IPS DF 19.7 (cell line): ENCODE results near the gene MEAK7.

Experiments
- DNase-seq: peaks from one replicate; pipeline ENCODE4 v3.0.0-alpha.2; 2013; ENCODE audit warnings: low read depth, low spot score

MEAK7 gene

DNA sequence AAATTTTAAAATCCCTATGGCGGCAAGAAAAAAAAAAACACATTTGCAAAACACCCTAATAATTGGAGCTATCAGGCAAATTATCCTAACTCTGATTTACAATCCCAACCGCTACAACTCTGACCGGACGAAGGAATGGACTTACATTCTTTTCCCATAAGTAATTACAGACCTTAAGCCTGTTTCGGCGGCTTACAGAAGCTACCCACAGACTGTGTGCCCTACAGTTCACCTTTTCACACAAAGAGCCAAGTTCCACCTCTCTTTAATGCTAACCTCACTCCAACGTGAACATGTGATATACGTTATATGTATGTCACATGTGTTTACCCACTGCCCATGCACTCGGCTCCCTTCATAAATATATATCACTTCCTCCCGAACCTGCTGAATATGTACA lies 8.7 kb upstream of the MEAK7 start:
- no peak for DNase-seq

- no peak for DNase-seq
Measured at GRCh38 chr16:84511831-84512230, 7.4 kb upstream of the MEAK7 start.

DNA sequence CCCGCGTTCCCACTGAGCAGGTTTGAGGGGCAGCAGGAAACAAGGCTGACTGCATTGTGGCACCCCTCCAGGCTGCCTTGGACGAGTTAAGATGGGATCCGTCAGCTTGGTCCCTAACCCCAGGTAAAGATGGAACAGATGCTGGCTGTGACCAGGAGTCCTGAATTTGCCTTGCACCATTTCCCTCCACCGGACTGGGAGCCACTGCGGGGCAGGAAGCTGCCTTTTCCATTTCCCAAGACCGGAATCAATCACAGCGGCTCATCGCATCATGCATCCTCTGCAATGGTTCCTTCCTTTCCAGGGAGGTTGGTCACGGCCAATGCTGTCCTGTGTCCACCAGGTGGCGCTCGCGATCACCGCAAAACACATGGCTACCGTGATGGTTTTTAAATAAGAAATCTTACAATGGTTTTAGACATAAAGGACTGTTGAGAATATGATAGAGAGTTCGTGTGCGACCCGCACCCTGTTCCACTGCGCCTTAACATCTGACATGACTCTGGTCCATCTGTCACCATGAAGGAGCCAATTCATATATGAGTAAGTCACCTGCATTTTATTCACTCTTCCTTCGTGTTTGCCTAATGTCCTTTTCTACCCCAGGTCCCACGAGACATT lies 6.8 kb upstream of the MEAK7 start:
- DNase-seq: no peak

GRCh38 chr16:84509032-84509950 lies 4.8 kb upstream of the MEAK7 start:
- no peak for DNase-seq

DNA sequence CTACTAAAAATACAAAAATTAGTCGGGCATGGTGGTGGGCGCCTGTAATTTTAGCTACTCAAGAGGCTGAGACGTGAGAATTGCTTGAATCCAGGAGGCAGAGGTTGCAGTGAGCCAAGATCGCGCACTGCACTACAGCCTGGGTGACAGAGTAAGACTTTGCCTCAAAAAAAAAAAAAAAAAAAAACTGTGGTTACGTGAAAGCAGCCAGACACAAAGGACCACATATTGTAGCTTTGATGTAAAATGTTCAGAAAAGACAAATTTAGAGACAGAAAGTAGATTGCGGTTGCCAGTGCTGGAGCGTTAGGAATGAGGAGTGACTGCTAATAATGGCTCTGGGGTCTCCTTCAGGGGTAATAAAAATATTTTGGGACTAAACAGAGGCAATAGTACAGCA lies 4.0 kb upstream of the MEAK7 start:
- no peak for DNase-seq

GRCh38 chr16:84507011-84507982 lies 2.8 kb upstream of the MEAK7 start:
- DNase-seq: no peak

GRCh38 chr16:84505249-84506187 lies 1.1 kb upstream of the MEAK7 start:
- DNase-seq: no peak

- DNase-seq: no peak
Measured at GRCh38 chr16:84503751-84504395, 586 bp downstream of the MEAK7 start.

DNA sequence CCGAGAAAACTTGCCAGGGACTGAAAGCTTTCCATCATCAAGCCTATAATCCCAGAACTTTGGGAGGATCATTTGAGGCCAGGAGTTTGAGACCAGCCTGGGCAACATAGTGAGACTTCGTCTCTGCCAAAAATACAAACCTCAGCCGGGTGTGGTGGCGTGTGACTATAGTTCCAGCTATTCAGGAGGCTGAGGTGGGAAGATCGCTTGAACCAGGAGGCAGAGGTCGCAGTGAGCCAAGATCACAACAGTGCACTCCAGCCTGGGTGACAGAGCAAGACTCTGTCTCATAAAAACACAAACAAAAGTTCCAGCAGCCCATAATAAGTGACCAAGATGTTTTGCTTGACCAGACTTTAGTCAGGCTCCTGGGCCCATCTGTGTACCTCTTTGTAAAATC lies 1.9 kb downstream of the MEAK7 start:
- DNase-seq: no peak

DNA sequence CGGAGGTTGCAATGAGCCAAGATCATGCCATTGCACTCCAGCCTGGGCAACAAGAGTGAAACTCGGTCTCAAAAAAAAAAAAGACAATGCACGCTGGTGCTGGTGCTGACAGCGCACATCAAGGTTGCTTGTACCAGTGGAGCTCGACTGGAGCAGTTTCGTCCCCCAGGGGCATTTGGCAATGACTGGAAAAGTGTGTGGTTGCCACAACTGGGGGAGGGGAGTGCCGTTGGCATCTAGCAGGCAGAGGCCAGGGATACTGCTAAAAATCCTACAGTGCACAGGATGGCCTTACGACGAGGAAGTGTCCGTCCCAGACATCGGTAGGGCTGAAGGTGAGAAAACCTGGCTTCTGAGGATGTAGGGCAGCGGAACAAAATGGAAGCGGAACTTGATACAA lies 2.4 kb downstream of the MEAK7 start:
- no peak for DNase-seq

GRCh38 chr16:84501077-84501735 lies 3.3 kb downstream of the MEAK7 start:
- no peak for DNase-seq

GRCh38 chr16:84500531-84500930 lies 3.9 kb downstream of the MEAK7 start:
- no peak for DNase-seq

DNA sequence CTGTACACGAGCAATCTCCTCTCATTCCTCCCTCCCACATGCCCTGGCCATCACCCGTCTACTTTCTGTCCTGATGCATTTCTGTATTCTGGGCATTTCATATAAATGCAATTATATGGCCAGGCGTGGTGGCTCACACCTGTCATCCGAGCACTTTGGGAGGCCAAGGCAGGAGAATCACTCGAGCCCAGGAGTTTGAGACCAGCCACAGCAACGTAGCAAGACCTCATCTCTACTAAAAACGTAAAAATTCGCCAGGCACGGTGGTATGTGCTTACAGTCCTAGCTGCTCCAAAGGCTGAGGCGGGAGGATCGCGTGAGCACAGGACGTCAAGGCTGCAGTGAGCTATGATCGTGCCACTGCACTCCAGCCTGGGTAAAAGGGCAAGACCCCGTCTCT lies 4.8 kb downstream of the MEAK7 start:
- no peak for DNase-seq

DNA sequence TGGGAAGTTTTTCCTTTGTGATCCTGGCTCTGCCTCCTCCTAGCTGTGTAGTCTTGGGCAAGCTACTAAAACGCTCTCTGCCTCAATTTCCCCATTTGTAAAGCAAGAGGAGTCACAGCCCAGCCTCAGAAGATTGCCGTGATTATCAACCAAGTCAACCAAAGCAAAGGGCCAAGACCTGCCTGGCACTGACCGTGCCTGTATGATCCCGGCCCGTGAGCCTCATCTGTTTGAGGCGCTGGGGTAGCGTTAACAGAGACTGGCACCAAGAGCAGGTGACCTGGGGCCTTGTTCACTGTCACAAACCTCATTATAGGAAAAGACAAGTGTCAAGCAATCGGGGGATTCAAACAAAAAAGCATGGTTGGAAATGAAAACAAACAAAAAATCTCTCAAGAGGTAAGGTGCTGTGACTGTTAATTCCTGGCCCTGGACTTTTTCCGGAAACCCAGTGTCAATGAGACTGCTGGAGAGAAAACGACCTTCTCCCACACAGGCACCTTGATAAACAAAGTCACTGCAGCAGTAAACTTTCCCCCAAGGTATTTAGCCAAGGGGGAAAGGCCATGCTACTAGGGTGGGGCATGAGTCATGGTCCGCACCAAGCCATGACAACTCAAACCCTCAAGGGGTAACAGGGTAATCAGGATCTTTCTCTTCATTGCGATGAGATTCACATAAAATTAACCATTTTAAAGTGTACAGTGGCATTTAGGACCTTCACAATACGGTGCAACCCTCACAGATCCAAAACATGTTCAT lies 5.4 kb downstream of the MEAK7 start:
- no peak for DNase-seq

DNA sequence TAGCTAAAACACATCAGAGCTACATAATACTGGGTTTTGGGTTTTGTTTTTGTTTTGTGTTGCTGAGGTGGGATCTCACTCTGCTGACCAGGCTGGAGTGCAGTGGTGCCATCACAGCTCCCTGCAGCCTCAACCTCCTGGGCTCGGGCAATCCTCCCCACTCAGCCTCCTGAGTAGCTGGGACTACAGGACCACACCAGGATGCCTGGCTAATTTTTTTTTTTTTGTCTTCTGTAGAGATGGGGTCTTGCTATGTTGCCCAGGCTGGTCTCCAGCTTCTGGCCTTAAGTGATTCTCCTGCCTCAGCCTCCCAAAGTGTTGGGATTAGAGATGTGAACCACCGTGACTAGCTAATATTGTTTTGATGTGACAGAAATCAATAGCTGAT lies 6.2 kb downstream of the MEAK7 start:
- DNase-seq: no peak

DNA sequence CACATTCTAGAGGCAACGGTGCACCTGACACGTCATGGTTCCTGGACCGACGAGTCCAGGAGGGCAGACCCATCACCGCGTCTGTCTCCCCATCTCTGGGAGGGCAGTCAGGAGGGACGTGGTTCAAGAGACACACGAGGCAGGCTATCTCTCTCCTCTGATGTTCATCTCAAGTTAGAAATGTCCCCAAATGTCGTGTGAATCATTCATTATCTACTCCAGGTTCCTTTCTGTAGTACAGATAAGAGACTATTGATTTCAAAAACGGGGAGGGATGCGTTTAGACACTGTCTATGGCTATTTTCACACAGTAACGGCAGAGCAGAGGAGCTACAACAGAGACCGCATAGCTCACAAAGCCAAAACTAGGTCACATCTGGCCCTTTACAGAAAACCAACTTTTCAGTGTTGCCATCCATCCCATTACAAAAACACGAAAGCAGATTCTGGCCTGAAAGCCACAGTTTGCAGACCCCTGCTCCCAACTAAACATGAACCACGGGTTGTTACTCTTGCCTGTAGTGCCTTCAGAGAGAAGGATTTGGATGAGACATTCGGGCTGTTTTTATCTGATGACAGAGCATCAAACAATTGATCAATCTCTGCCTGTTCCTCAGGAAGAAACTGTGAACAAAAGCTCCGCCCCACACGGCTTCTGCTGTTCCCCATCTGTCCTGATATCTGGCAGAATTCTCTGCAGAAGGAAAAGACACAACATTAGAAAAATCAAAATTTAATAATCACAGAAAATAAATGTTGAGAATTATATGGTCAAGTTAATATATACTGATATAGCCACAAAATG lies 6.8 kb downstream of the MEAK7 start:
- no peak for DNase-seq

GRCh38 chr16:84496991-84497390 lies 7.5 kb downstream of the MEAK7 start:
- no peak for DNase-seq

DNA sequence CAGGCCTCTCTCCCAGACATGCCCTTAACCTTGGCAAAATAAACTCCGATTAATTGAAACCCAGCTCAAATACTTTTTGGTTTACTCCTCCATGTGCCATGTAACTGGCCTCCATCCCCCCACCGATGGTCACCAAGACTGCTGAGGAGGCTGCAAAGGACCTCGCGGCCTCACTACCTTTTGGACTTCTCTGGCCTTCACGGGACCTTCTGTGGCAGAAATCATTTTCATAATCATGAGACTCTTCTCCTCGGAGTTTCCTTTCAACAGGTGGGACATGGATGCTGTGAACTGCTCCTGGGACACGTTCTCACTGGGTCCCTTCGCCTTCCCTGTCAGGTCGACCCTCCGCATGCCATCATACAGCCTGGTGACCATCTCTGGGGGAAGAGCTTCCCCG lies 9.0 kb downstream of the MEAK7 start:
- no peak for DNase-seq
